ENCODE measurements around the gene KCNH2.

- TF ChIP-seq EGR1 (IDR thresholded peaks at IDR 0.05; ENCODE audit: borderline replicate concordance in 1 of 2, low read depth in 2 of 2, low read length in 2 of 2) (no peak), EZH2 (IDR thresholded peaks at IDR 0.05; ENCODE audit: borderline replicate concordance, control insufficient read depth, low read depth, low read length) (no peak), POLR2A (IDR thresholded peaks at IDR 0.05; ENCODE audit: low read depth, low read length) (no peak), ZNF592 (IDR thresholded peaks at IDR 0.05) (no peak), IRF3 (IDR thresholded peaks at IDR 0.05) (no peak)
These were observed 46.4 kb upstream of the KCNH2 start, which contains the start of gene ATG9B for GRCh38 chr7:151024435-151025056.
